Measurements from ENCODE around the gene MYZAP.

GRCh38 chr15:57720867-57721266 is 129.2 kb downstream of the MYZAP start:
- TF ChIP-seq CTCF (IDR thresholded peaks at IDR 0.05), result no peak
- no peak for TF ChIP-seq ZFX (IDR thresholded peaks at IDR 0.05; ENCODE audit: borderline replicate concordance)

Data from 22Rv1 (cell line).